Large intestine (tissue), 3 donors: ENCODE measurements around the gene GPR52. TPM values are rescaled to one million over a fixed set of nuclear protein-coding genes. Genes with fewer than 3 reads are reported as not detected.

Experiments
- DNase-seq, 2 donors: peaks; one replicate each; pipeline versions ENCODE4 v3.0.0 to v3.0.0-alpha.2; 2013
- H3K27ac ChIP-seq: one replicate; pipeline ENCODE4 v1.5.1; 2013; ENCODE audit warnings: low read length
- H3K27me3 ChIP-seq: 2 replicates; pipeline ENCODE4 v1.6.1; 2013; ENCODE audit warnings: low read length; ENCODE audit not compliant: control insufficient read depth, insufficient read depth
- H3K36me3 ChIP-seq: 2 replicates; pipeline ENCODE4 v1.6.1; 2013; ENCODE audit warnings: low read length; ENCODE audit not compliant: control insufficient read depth, insufficient read depth
- H3K4me1 ChIP-seq: one replicate; pipeline ENCODE4 v1.6.1; 2013; ENCODE audit warnings: low read length; ENCODE audit not compliant: control insufficient read depth, insufficient read depth
- H3K4me3 ChIP-seq: one replicate; pipeline ENCODE4 v1.5.1; 2013; ENCODE audit warnings: low read length
- H3K9me3 ChIP-seq: one replicate; pipeline ENCODE4 v1.6.1; 2013; ENCODE audit warnings: mild to moderate bottlenecking, low read depth, low read length, moderate library complexity; ENCODE audit not compliant: control insufficient read depth
- WGBS: methylation state at CpG from one replicate; pipeline ENCODE4 v1.1.5; 2013; ENCODE audit warnings: low lambda C conversion rate; ENCODE audit not compliant: insufficient coverage; 5-methylcytosine and 5-hydroxymethylcytosine counted together
- polyA plus RNA-seq: library from polyadenylated mRNA; unstranded; fragments of 120-200 nt; gene quantifications from one replicate; pipeline ENCODE4 v1.2.1, GENCODE V29; 2013

Gene GPR52
- polyA plus RNA-seq, 1 donor: 0.88 TPM

- WGBS: 70% methylated on average over 2 of the region's 5 CpGs
- H3K9me3 ChIP-seq: no peaks in the 10 kb centered on the region
- DNase-seq: peak in 1 of 2 donors; percentile 4
- H3K27me3 ChIP-seq: no peaks in the 10 kb centered on the region
- no peaks in the 10 kb centered on the region for H3K36me3 ChIP-seq
- H3K27ac ChIP-seq: no peak overlapping the region
- no peak overlapping the region for H3K4me3 ChIP-seq
- H3K4me1 ChIP-seq: no peaks in the 10 kb centered on the region
Measured at GRCh38 chr1:174448974-174449373, 1.2 kb downstream of the GPR52 start.

DNA sequence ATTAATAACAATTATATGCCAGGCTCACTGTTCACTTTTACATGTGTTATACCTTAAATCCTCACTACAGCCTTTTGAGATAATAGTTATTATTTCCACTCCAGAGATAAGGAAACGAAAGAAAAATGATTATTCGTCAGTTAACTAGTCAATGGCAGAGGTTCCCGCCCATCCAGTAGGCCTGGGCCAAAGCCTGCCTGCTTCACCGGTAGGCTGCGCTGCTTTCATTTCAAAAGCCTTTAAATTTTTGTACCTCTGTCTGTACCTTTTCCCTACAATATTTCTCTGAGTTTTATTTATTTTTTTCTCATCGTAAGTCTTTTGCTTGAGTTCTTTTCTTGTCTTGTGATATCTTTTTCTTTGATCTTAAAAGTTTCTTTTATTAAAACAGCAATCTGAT is 3.6 kb downstream of the GPR52 start:
- no peak for DNase-seq
- no peak overlapping the region for H3K4me3 ChIP-seq
- no peaks in the 10 kb centered on the region for H3K9me3 ChIP-seq
- no peaks in the 10 kb centered on the region for H3K36me3 ChIP-seq
- no peaks in the 10 kb centered on the region for H3K27me3 ChIP-seq
- no peaks in the 10 kb centered on the region for H3K4me1 ChIP-seq
- 88% methylated on average over 2 of the region's 6 CpGs for WGBS
- H3K27ac ChIP-seq: no peak overlapping the region

- Histone ChIP-seq H3K36me3 (no peaks in the 10 kb centered on the region), H3K9me3 (no peaks in the 10 kb centered on the region), H3K27ac (no peak overlapping the region), H3K4me1 (no peaks in the 10 kb centered on the region), H3K27me3 (no peaks in the 10 kb centered on the region), H3K4me3 (no peak overlapping the region)
- DNase-seq: no peak
- no CpG with 5 or more reads among the region's 2 CpGs for WGBS
Measured at GRCh38 chr1:174465855-174466254, 18.1 kb downstream of the GPR52 start.

GRCh38 chr1:174466607-174467006 is 18.8 kb downstream of the GPR52 start:
- H3K4me1 ChIP-seq: no peaks in the 10 kb centered on the region
- DNase-seq: no peak
- H3K36me3 ChIP-seq: no peaks in the 10 kb centered on the region
- WGBS: no CpG with 5 or more reads among the region's 8 CpGs
- H3K9me3 ChIP-seq: no peaks in the 10 kb centered on the region
- no peak overlapping the region for H3K27ac ChIP-seq
- no peaks in the 10 kb centered on the region for H3K27me3 ChIP-seq
- H3K4me3 ChIP-seq: no peak overlapping the region

GRCh38 chr1:174469052-174469451 is 21.3 kb downstream of the GPR52 start:
- DNase-seq: no peak
- no peaks in the 10 kb centered on the region for H3K36me3 ChIP-seq
- H3K4me3 ChIP-seq: no peak overlapping the region
- no peaks in the 10 kb centered on the region for H3K4me1 ChIP-seq
- no peaks in the 10 kb centered on the region for H3K9me3 ChIP-seq
- no peaks in the 10 kb centered on the region for H3K27me3 ChIP-seq
- no peak overlapping the region for H3K27ac ChIP-seq
- WGBS: 50% methylated on average over 1 of the region's 2 CpGs

- no peak for DNase-seq
- Histone ChIP-seq H3K4me1 (no peaks in the 10 kb centered on the region), H3K36me3 (no peaks in the 10 kb centered on the region), H3K27ac (no peak overlapping the region), H3K27me3 (no peaks in the 10 kb centered on the region), H3K4me3 (no peak overlapping the region), H3K9me3 (no peaks in the 10 kb centered on the region)
- WGBS: no CpG with 5 or more reads among the region's 1 CpG
Measured at GRCh38 chr1:174469687-174470086, 21.9 kb downstream of the GPR52 start.

- H3K27ac ChIP-seq: no peak overlapping the region
- no peak overlapping the region for H3K4me3 ChIP-seq
- no CpG with 5 or more reads among the region's 1 CpG for WGBS
- H3K4me1 ChIP-seq: no peaks in the 10 kb centered on the region
- H3K9me3 ChIP-seq: no peaks in the 10 kb centered on the region
- no peaks in the 10 kb centered on the region for H3K36me3 ChIP-seq
- no peak for DNase-seq
- no peaks in the 10 kb centered on the region for H3K27me3 ChIP-seq
Measured at GRCh38 chr1:174479281-174479680, 31.5 kb downstream of the GPR52 start.

GRCh38 chr1:174480324-174480723 is 32.6 kb downstream of the GPR52 start:
- Histone ChIP-seq H3K36me3 (no peaks in the 10 kb centered on the region), H3K27ac (no peak overlapping the region), H3K4me3 (no peak overlapping the region), H3K9me3 (no peaks in the 10 kb centered on the region), H3K27me3 (no peaks in the 10 kb centered on the region), H3K4me1 (no peaks in the 10 kb centered on the region)
- no peak for DNase-seq
- no CpG with 5 or more reads among the region's 1 CpG for WGBS

- H3K36me3 ChIP-seq: no peaks in the 10 kb centered on the region
- H3K27me3 ChIP-seq: no peaks in the 10 kb centered on the region
- H3K4me1 ChIP-seq: no peaks in the 10 kb centered on the region
- DNase-seq: peak in 1 of 2 donors; percentile 6
- no CpG with 5 or more reads among the region's 2 CpGs for WGBS
- H3K9me3 ChIP-seq: no peaks in the 10 kb centered on the region
- no peak overlapping the region for H3K4me3 ChIP-seq
- H3K27ac ChIP-seq: no peak overlapping the region
Measured at GRCh38 chr1:174491606-174492005, 43.8 kb downstream of the GPR52 start.

GRCh38 chr1:174497478-174497877 is 49.7 kb downstream of the GPR52 start:
- H3K27me3 ChIP-seq: no peaks in the 10 kb centered on the region
- no peak overlapping the region for H3K4me3 ChIP-seq
- peak in 1 of 2 donors; percentile 6 for DNase-seq
- H3K4me1 ChIP-seq: no peaks in the 10 kb centered on the region
- no peaks in the 10 kb centered on the region for H3K9me3 ChIP-seq
- no peaks in the 10 kb centered on the region for H3K36me3 ChIP-seq
- no peak overlapping the region for H3K27ac ChIP-seq
